ENCODE data around the gene TTBK1.

DNA sequence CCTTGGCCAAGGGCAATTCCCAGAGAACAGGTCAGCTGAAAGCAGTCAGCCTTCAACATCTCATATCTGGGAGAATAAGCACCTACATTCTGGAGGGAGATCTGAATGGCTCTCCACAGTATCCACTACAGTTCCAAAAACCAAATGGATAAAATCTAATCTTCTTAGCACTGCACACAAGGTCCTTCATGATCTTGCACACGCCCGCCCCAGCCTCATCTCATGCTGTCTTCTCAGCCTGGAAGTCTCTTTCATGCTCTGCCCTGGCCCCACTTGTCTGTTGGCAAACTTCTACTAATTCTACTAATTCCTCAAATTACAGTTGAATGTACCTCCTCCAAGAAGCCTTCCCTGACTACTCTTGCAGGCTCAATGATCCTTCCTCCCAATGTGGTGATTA lies 1.8 kb upstream of the TTBK1 start:
- TF ChIP-seq, protein P1, sequence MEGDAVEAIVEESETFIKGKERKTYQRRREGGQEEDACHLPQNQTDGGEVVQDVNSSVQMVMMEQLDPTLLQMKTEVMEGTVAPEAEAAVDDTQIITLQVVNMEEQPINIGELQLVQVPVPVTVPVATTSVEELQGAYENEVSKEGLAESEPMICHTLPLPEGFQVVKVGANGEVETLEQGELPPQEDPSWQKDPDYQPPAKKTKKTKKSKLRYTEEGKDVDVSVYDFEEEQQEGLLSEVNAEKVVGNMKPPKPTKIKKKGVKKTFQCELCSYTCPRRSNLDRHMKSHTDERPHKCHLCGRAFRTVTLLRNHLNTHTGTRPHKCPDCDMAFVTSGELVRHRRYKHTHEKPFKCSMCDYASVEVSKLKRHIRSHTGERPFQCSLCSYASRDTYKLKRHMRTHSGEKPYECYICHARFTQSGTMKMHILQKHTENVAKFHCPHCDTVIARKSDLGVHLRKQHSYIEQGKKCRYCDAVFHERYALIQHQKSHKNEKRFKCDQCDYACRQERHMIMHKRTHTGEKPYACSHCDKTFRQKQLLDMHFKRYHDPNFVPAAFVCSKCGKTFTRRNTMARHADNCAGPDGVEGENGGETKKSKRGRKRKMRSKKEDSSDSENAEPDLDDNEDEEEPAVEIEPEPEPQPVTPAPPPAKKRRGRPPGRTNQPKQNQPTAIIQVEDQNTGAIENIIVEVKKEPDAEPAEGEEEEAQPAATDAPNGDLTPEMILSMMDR (conservative IDR thresholded peaks at IDR 0.05): no peak
- TF ChIP-seq ZFX (IDR thresholded peaks at IDR 0.05): no peak
